RCC 7860 (cell line): Measurements from ENCODE around the gene IPO13.

Source experiments
- DNase-seq: peaks from one replicate; pipeline ENCODE4 v3.0.0-alpha.2; 2015; ENCODE audit warnings: low spot score
- FAIRE-seq: peaks from 2 replicates; lab custom pipeline; 2012; peaks lifted over from hg19 to GRCh38; lab: Jason Lieb, UNC

IPO13 gene

DNA sequence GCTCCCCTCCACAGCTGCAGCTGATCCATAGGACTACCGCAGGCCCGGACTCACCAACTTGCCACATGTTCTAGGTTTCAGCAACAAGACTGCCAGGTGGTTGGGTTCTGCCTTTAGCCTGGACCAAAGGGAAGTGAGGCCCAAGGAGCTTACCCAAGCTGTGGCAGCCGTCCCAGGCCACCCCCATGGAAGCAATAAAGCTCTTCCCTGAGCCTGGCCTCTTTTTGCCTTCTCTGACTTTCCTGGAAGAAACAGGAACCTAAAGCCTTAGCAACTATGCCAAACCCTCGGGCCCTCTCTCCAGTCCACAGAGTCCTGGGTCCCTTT is 15.8 kb upstream of the IPO13 start:
- no peak for FAIRE-seq
- no peak for DNase-seq

DNA sequence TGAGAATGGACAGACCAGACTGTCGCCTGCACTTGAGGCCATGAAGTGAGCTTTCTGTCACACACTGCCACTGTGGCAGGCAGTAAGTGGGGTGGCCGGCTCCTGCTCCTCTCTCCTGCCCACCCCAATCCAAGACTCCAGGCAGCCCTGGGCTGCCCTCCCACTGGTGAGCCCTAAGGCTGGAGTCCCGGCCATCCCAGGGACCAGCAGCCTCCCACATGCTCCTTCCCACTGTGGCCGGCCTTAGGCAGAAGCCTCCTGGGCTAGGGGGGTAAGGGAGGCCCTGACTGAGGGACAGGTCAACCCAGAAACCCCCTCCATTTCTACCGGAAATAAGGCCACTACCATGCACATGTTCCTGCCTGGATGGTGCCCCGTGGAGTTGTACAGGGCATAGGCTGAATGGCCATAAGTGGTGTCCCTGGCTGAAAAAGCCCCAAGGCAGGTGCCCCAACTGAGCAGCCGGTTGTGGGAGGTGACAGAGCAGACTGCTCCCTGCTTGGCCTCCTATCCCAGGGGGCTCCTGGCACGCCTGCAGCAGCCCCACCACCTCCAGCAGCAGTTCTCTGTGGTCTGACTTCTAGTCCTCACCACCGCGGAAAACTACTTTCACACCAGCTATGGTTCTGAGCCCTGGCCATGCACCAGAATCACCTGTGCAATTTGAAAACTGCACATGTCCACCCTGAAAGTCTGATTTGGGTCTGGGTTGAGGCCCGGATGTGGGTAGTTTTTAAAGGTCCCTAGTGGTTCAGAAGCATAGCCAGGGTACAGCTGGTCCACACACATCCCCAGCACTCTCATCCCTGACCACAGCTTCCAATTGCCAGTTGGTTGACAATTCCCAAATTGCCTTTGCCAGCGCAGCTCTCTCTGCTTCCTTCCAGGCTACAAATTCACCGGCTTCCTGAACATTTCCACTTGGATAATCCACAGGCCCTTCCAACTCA is 14.8 kb upstream of the IPO13 start:
- no peak for FAIRE-seq
- no peak for DNase-seq

DNA sequence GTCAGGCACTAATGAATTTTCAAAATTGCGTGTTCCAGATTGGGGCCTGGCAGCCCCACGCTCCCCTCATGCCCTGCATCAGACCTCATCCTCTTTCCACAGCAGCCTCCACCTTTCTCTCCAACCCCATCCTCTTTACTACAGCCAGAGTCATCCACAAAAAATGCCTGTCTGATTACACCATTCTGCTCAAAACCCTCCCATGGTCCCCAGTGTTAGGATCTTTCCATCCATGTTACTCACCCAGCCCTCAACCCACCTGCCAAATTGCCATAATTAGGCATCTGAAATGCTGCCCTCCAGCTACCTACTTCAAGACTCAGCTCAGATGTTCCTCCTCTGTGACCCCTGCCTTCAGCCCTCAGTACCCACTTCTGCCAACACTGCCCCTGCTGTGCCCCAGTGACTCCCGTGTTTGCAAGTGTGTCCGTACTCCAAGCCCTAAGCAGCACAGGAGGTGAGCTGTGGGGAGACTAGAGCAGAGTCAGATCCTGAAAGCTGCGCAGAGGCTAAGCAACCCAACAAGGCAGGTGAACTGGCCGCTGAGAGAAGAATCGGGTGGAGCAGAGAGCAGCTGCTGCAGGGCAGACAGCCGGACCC is 13.9 kb upstream of the IPO13 start:
- DNase-seq (peak; percentile 34), FAIRE-seq (no peak)

- FAIRE-seq: no peak
These were observed 13.2 kb upstream of the IPO13 start, which contains the start of gene ARTN for GRCh38 chr1:43933386-43934100. Gene ARTN, plus strand, starts transcription at chr1:43933801. Its CDS starts 1,856 bp downstream, at chr1:43935657.

GRCh38 chr1:43934101-43934985 is 12.4 kb upstream of the IPO13 start:
- DNase-seq (peak; percentile 59), FAIRE-seq (no peak)

More at GRCh38 chr1:43933386-43934100, 13.2 kb upstream of the IPO13 start, which contains the start of gene ARTN:
- DNase-seq: no peak

DNA sequence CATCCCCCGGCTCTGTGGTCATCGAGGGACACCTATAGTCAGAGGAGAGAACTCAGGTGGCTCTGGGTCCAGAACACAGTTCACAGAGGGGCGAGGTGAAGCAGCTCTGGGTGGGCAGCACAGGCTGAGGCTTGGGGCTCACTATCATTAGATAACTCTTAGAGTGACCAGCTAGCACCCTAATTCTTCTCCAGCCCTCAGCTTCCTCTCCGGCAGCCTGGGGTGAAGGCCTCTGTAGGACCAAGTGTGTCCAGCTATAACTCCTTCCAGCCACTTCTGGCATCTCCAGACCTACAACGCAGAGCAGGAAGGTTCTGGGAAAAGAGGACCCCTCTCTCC is 11.8 kb upstream of the IPO13 start:
- DNase-seq (no peak), FAIRE-seq (no peak)

DNA sequence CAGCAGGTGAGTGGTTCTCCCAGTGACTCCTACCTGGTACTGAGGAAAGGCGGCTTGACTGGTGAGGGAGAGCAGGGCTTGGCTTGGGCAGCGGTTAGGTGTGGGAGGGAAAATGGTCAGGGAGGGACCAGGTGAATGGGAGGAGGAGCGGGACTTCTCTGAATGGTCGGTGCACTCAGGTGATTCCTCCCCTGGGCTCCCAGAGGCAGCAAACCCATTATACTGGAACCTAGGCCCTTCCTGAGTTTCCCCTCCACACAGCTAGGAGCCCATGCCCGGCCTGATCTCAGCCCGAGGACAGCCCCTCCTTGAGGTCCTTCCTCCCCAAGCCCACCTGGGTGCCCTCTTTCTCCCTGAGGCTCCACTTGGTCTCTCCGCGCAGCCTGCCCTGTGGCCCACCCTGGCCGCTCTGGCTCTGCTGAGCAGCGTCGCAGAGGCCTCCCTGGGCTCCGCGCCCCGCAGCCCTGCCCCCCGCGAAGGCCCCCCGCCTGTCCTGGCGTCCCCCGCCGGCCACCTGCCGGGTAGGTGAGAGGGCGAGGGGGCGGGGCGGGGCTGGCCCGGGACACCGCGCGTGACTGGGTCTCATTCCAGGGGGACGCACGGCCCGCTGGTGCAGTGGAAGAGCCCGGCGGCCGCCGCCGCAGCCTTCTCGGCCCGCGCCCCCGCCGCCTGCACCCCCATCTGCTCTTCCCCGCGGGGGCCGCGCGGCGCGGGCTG is 10.9 kb upstream of the IPO13 start:
- DNase-seq (no peak), FAIRE-seq (no peak)

DNA sequence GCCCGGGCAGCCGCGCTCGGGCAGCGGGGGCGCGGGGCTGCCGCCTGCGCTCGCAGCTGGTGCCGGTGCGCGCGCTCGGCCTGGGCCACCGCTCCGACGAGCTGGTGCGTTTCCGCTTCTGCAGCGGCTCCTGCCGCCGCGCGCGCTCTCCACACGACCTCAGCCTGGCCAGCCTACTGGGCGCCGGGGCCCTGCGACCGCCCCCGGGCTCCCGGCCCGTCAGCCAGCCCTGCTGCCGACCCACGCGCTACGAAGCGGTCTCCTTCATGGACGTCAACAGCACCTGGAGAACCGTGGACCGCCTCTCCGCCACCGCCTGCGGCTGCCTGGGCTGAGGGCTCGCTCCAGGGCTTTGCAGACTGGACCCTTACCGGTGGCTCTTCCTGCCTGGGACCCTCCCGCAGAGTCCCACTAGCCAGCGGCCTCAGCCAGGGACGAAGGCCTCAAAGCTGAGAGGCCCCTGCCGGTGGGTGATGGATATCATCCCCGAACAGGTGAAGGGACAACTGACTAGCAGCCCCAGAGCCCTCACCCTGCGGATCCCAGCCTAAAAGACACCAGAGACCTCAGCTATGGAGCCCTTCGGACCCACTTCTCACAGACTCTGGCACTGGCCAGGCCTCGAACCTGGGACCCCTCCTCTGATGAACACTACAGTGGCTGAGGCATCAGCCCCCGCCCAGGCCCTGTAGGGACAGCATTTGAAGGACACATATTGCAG is 10.2 kb upstream of the IPO13 start:
- no peak for FAIRE-seq
- no peak for DNase-seq

DNA sequence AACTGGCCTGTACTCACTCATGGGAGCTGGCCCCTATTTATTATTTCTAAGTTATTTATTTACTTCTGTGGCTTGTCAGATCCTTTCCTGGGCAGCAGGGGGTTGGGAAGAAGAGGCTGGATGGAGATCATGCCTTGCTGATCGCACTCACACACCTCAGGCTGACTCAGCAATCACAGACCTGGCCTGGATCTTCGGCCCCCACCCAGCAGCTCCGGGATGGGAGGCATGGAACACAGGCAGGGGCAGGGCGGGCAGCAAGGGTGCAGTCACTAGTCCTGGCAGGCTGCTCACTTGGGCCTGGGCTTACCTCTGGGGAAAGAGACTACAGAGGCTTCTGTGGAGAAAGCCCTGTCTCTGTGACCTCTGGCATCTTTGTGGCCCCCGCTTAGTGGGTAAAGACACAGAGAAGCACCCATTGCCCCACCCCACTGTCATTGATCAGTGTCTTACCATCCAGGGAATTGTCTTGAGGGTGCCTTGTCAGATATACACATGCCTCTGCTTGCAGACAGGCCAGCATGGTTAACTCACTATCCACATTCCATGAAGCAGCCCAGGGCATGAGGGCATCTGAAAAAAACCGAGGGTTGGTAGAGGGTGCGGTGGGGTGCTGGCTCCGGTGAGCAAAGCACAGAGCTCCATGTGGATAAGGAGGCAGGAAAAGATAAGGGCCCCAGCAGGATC is 9.4 kb upstream of the IPO13 start:
- DNase-seq (peak; percentile 85), FAIRE-seq (peak; percentile 93)

GRCh38 chr1:43938383-43938782 is 8.4 kb upstream of the IPO13 start:
- no peak for FAIRE-seq
- DNase-seq: no peak

DNA sequence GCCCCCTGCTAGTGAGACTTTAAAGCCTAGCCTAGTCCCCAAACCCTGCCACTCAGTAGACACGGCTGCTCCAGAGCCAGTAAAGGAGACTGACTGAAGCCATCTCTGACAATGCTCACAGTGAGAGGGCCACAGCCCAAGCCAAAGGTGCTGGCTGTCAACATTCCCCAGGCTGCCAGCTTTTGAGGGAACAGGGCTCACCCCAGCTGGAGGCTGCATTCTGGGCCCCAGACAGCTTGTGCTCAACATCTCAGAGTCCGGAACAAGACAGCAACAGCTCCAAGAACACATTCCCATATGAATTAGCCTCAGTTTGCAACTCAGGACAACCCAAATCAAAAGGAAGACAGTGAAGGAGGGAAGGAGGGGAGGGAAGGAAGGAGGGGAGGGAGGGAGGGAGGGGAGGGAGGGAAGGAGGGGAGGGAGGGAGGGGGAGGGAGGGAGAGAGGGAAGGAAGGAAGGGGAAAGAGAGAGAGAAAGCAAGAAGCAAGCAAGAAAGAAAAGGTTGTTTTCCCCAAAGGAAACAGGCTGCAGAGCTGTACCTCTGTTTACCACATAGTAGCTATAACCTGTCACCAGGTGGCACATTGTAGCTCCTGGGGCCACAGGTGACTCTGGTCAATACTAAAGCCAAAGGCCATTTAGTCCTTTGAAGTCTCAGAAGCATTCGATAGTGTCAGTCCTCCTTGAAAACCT is 7.7 kb upstream of the IPO13 start:
- DNase-seq (no peak), FAIRE-seq (no peak)

- no peak for DNase-seq
- FAIRE-seq: no peak
These were observed 4.3 kb upstream of the IPO13 start for GRCh38 chr1:43942411-43942810.

DNA sequence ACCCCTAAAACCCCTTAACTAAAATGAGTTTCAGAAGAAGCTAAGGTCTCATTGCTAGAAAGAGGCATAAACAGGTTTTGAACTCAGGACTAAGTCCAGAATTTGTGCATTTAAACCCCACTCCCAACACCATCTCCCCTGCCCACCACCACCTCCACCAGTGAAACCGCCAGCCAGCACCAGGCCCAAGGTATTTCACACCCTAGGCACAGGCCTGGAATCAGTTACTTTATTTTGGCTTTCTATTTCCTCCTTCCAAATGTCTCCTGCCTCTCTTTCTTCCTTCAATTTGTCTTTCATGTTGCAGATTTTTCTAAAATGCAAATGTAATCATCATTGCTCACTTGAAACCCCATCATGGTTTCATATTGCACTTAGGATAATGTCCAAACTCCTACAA is 1.9 kb upstream of the IPO13 start:
- DNase-seq (no peak), FAIRE-seq (no peak)

GRCh38 chr1:43945674-43946235 is 995 bp upstream of the IPO13 start:
- FAIRE-seq: no peak
- no peak for DNase-seq

DNA sequence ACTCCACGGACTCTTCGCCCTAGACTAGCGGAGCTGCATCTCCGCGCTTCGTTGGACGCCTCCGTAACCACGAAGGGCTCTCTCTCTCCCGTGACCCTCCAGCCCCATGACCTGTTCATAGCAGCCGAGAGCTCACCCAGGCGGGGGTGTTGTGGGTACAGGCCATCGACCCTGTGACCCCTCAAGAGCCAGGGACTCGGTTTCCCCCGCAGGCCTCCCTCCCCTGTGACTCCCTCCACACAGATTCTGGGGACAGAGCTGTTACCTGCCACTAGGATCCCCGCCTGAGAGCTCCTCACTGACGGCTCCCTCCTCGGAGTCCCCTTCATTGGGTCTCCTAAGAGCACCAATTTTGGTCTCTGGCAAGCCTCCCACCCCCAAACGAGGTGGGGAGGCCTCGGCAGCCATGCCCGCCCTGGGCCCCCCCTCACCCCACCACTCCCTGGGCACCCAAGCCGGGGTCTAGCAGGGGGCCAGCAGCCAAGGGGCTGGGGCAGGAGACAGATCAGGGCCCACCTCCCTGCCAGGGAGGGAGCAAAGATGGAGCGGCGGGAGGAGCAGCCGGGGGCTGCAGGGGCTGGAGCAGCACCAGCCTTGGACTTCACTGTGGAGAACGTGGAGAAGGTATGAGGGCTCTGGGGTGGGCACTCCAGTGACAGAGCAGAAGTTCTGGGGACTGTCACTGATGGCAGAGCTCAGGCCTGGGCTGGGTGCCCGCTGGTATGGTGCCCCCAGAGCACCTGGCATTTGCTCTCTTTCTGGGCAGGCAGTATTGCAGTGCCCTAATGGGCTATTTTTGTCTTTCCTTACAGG is 517 bp downstream of the IPO13 start:
- FAIRE-seq (no peak), DNase-seq (no peak)

- no peak for DNase-seq
- FAIRE-seq: no peak
These were observed 1.2 kb downstream of the IPO13 start for GRCh38 chr1:43947874-43948437.

DNA sequence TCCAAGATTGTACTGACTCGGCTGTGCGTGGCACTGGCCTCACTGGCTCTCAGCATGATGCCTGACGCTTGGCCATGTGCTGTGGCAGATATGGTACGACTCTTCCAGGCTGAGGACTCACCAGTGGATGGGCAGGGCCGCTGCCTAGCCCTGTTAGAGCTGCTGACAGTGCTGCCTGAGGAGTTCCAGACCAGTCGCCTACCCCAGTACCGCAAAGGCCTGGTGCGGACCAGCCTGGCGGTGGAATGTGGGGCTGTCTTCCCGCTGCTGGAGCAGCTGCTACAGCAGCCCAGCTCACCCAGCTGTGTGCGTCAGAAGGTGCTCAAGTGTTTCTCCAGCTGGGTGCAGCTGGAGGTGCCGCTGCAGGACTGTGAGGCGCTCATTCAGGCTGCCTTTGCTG is 2.9 kb downstream of the IPO13 start:
- FAIRE-seq (no peak), DNase-seq (no peak)
